HG02943 (cell line): ENCODE data around the gene GCC2.
A peak's percentile ranks its signal among the peaks of the same experiment; 100 is the strongest.
"Not testable (repeated sequence)": the region's sequence is repeated elsewhere in the genome, so short reads cannot be mapped to it uniquely, and the experiment has no call there.

Experiments
- ATAC-seq: cut with Tn5 transposase; IDR thresholded peaks from one replicate; pipeline ENCODE4 v1.9.1; 2021; ENCODE audit warnings: mild to moderate bottlenecking, low read depth, moderate library complexity; ENCODE audit not compliant: unreplicated experiment

GCC2 gene

DNA sequence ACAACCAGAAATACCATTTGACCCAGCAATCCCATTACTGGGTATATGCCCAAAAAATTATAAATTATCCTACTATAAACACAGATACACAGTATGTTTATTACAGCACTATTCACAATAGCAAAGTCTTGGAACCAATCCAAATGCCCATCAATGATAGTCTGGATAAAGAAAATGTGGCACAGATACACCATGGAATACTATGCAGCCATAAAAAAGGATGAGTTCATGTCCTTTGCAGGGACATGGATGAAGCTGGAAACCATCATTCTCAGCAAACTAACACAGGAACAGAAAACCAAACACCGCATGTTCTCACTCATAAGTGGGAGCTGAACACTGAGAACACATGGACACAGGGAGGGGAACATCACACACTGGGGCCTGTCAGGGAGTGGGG lies 13.4 kb upstream of the GCC2 start:
- not testable (repeated sequence) for ATAC-seq

DNA sequence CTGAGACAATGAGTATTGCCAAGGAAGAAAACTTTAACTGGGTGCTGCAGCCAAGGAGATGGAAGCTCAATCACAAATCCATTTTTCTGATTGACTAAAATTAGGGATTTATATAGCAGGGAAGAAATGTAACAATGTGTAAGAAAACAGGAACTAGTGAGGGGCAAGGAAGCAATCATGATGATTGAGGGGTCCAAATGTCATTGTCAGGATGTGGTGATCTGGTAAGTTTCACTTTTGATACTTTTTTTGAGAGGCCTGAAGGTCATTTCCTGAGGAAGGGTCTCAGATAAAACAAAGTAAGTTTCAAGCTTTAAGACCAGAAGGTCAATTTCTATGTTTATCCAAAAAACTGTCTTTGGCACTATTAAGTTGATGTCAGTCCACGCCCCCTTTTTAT lies 12.0 kb upstream of the GCC2 start:
- ATAC-seq = no peak

- ATAC-seq = no peak
Measured at GRCh38 chr2:108441712-108442111, 7.3 kb upstream of the GCC2 start.

GRCh38 chr2:108444941-108445840 lies 3.8 kb upstream of the GCC2 start:
- ATAC-seq = no peak

GRCh38 chr2:108446703-108447102 lies 2.3 kb upstream of the GCC2 start:
- ATAC-seq = no peak

DNA sequence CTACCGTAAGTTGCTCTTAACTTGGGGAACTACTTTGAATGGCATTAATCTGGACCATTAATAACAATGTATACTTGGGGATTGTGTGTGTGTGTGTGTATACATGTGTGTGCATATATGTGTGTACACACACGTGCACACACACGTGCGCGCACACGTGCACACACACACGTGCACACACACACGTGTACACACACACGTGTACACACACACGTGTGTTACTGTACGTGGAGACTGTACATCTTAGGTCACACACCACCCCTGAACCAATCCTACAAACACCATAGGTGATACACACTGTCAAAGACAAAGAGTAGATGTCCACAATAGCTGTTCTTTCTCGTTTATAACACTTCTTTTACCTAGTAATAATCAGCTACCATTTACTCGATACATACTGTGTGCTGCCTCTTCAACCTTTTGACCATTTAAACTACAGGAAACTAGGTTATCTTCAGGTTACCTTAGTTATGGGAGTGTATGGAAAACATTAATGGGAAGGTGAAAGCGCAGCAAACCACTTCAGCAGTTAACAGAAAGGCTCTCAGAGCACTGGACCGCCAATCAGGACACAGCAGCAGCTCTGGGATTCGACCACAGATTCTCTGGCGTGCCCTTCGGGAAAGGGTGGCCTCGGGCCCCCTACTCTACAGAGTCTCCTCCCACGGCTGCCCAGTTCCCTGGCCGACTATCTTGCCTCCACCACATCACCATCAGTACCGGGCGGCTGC lies 894 bp upstream of the GCC2 start:
- no peak for ATAC-seq

- ATAC-seq = peak; percentile 42
Measured at GRCh38 chr2:108449410-108450130, 564 bp downstream of the GCC2 start.

- ATAC-seq = no peak
Measured at GRCh38 chr2:108450863-108451262, 1.9 kb downstream of the GCC2 start.

DNA sequence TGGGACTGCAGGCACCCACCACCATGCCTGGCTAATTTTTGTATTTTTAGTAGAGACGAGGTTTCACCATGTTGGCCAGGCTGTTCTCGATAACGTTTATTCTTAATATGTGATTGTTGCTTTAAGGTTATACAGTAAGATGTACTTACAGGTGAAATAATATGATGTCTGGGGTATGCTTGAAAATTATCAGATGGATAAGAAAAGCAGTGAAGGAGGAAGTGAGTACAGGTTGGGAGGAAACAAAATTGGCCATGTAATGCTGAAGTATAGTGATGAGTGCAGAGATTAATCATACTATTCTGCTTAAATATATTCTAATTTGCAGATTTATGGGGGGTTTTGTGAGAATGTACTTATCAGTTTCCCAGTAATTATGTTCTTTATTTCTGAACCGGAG lies 3.0 kb downstream of the GCC2 start:
- no peak for ATAC-seq

DNA sequence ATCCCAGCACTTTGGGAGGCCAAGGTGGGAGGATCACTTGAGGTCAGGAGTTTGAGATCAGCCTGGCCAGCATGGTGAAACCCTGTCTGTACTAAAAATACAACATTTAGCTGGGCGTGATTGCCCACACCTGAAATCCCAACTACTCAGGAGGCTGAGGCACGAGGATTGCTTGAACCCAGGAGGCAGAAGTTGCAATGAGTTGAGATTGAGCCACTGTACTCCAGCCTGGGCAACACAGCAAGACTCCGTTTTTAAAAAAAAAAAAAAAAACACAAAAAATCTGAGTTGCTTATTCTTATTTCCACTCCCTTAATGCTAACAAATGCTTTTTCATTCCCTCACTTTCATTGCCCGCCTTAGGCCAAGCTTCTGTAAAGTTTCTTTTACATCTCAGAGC lies 4.5 kb downstream of the GCC2 start:
- not testable (repeated sequence) for ATAC-seq

DNA sequence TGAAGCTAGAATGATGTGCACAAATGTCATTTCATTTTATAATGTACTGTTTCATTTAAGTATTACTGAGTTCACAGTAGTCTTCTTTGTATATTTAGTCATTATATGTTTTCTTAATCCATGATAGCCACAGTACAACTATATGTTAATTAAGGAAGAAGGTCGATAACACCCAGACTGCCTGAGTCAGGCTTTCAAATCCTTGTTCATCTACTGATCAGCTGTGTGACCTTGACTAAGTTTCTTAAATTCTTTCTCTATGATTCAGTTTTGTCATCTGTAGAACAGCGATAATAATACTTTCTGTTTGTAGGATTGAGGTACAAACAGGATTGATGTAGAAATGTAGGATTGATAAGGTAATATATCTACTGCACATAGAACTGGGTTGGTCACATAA lies 5.4 kb downstream of the GCC2 start:
- ATAC-seq = no peak

DNA sequence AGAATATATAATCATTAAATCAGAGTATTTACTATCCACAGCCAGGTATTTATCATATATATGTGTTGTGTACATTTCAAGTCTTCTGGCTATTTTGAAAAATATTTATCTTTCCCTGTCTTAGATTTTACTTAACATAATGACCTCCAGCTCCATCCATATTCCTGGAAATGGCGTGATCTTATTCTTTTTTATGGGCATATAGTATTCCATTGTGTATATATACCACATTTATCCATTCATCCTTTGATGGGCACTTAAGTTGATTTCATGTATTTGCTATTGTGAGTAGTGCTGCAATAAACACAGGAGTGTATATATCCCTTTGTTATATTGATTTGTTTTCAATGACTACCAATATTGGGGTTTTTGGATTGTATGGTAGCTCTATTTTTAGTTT lies 6.6 kb downstream of the GCC2 start:
- no peak for ATAC-seq

DNA sequence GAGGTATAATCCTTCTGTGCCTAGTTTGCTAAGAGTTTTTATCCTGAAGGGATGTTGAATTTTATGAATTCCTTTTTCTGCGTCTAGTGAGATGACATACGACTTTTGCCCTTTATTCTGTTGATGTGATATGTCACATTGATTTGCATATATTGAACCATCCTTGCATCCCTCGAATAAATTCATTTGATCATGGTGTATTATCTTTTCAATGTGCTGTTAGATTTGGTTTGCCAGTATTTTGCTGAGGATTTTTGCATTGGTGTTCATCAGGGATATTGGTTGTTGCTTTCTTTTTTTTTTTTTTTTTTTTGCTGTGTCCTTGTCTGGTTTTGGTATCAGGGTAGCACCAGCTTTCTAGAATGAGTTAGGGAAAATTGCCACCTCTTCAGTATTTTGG lies 9.1 kb downstream of the GCC2 start:
- no peak for ATAC-seq

DNA sequence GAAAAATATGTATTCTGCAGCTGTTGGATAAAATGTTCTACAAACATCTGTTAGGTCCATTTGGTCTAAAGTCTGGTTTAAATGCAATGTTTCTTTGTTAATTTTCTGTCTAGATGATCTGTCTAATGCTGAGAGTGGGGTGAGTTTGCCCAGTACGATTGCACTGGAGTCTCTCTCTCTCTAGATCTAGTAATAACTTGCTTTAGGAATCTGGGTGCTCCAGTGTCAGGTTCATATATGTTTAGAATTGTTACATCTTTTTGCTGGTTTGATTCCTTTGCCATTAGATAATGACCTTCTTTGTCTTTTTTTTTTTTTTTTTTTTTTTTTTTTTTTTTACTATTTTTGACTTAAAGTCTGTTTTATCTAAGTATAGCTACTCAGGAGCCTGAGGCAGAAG lies 10.4 kb downstream of the GCC2 start:
- ATAC-seq = no peak

DNA sequence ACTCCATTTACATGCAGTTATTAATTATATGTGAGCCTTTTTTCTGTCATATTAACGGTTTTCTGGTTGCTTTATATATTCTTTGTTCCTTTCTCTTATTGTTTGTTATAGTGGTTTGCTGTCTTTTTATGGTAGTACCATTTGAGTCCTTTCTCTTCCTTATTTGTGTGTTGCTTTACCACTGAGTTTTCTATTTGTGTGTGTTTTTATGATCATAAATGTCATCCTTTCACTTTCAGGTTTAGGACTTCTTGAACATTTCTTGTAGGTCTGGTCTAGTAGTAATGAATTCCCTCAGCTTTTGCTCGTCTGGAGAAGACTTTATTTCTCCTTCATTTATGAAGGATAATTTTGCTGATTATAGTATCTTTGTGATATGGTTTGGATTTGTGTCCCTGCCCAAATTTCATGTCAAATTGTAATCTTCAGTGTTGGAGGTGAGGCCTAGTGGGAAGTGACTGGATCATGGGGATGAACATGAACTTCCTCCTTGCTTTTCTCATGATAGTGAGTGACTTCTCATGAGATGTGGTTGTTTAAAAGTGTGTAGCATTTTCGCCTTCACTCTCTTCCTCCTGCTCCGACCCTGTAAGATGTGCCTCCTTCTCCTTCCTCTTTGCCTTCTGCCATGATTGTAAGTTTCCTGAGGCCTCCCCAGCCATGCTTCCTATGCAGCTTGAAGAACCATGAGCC lies 11.5 kb downstream of the GCC2 start:
- ATAC-seq = no peak

DNA sequence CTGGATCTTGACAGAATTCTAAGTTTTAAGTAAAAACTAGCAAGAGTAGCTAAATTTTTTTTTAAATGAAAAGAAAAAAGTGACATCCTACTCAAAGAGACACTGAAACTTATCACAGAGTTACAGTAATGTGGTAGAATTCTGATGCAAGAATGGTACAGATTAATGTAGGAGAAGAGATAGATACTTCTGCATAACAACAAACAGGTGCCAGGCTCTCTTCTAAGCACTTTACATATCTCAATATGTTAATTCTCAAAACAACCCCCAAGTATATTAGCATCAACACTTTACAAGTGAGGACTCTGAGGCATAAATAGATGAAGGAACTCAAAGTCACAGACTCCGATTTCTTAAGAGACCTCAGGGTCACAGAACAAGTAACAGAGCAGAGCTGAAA lies 28.1 kb downstream of the GCC2 start:
- ATAC-seq = no peak

GRCh38 chr2:108485253-108485652 lies 36.2 kb downstream of the GCC2 start:
- ATAC-seq = no peak

- ATAC-seq = no peak
Measured at GRCh38 chr2:108490506-108491122, 41.6 kb downstream of the GCC2 start.

DNA sequence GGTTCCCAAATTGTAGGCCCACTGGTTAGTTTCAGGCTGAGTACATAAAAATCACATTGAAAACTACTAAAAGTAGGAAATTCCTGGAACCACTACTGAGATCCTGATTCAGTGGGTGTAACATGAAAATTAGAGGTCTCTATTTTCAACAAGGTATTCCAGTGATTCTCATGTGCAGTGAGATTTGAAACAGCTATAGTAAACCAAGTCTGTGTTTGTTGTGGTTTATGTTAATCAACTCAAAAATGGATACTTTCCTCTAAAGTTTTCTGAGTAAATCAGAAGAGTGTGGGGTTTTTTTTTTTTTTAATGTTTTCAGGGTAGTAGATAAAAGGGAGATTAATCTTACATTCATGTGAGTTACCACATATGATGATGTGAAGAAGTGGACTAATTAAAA lies 42.8 kb downstream of the GCC2 start:
- no peak for ATAC-seq

- no peak for ATAC-seq
Measured at GRCh38 chr2:108492364-108492763, 43.4 kb downstream of the GCC2 start.
